ACHN (cell line): ENCODE data around the gene ATAD3B.
"Not testable (repeated sequence)": the region's sequence is repeated elsewhere in the genome, so short reads cannot be mapped to it uniquely, and the experiment has no call there.

Experiments used
- DNase-seq: peaks from one replicate; pipeline ENCODE4 v3.0.0-alpha.2; 2015
- in situ Hi-C: cut with HindIII; loops from 2 replicates; pipeline ENCODE4 v1.10.0; 2017; ENCODE audit warnings: low sequenced_read_pairs, low pct_ligation_motif_present, low pct_unique_long_range_greater_than_20kb

The ATAD3B gene

DNA sequence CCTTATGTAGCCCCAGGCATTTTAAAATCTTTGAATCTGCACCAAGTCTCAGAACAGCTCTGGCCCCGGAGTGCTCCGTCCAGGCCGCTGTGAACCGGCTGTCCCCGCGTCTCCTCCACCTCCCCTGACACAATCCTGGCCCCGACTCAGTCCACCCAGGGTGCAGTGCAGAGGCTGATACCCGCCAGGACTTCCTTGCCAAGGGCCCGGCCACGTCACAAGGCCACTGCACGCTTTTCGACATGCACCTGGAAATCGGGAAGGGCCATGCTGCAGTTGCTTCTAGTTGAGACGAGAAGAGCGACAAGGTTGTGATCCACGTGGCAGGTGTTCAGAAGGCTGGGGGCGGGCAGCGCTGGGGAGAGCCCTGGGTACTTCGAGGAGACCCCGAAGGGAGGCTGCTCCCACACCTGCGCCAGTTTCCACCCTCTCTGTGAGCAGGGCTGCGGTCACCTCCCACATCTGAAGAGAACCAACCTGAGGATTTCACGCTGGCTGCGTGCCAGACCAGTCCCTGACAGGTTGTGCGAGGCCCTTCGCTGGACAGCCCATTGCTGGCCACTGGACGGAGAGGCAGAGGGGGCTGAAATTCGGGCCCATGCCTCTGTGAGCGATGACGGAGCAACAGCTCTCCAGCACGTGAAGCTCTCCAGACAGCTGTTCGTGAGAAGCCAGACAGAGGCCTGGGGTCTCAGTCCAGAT lies 29.3 kb upstream of the ATAD3B start:
- in situ Hi-C loops: no loop called here
- DNase-seq: no peak

DNA sequence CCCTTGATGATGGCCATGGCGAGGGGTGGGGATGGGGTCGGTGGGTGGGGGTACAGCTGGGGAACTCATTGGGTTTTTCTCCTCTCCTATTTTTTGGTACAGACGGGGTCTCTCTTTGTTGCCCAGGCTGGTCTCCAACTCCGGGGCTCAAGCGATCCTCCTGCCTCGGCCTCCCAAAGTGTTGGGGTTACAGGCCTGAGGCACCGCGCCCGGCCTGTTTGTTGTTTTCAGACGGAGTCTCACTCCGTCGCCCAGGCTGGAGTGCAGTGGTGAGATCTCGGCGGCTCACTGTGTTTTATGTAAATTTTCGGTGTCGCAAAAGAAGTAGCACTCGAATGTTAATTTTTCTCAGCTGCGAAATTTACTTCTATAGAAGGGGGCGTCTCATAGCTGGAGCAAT lies 24.9 kb upstream of the ATAD3B start:
- DNase-seq, in situ Hi-C loops: not testable (repeated sequence)

DNA sequence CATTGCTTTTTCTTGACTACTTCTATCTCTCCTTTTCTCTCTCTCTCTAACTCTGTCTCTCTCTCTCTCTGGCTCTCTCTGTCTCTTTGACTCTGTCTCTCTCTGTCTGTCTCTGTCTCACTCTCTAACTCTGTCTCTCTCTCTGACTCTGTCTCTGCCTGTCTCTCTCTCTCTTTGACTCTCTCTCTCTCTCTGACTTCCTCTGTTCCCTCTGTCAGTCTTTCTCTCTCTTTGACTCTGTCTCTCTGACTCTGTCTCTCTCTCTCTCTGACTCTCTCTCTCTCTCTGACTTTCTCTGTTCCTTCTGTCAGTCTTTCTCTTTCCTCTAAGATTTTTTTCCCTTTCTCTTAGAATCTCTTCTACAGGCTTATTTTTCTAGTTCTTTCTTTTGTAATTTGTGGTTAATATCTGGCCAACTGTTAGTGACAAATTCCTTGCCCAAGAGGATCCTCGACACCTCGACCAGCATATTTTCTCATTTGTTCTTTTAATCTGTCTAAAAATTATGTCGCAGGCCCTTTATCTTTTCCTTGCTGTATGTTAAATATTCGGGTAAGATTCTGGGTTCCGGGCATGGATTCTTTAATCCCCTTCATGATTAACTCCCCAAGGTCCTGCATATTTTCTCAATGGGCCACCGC lies 22.3 kb upstream of the ATAD3B start, which contains the start of gene ATAD3C:
Gene ATAD3C (plus strand): TSS at position 591 of the 641 bp plus-strand sequence. CDS start 995 bp downstream, outside the sequence.
- no peak for DNase-seq
- in situ Hi-C loops: no loop called here

DNA sequence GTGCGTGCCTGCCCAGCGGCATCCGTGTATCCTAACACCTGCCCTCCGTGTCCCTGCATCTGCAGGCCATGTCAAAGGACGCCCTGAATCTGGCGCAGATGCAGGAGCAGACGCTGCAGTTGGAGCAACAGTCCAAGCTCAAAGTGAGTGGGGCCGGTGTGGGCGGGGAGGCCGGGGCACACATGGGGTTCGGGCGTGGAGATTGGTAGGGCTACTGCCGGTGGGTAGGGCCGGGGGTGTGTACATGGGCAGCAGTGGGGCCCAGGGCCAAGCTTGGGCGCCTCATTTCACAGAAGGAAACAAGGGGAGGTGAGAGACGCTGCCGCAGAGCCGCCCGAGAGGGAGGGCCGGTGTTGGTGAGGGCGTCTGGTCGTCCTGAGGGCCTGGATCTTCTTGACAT lies 20.9 kb upstream of the ATAD3B start:
- in situ Hi-C loops, DNase-seq: not testable (repeated sequence)

DNA sequence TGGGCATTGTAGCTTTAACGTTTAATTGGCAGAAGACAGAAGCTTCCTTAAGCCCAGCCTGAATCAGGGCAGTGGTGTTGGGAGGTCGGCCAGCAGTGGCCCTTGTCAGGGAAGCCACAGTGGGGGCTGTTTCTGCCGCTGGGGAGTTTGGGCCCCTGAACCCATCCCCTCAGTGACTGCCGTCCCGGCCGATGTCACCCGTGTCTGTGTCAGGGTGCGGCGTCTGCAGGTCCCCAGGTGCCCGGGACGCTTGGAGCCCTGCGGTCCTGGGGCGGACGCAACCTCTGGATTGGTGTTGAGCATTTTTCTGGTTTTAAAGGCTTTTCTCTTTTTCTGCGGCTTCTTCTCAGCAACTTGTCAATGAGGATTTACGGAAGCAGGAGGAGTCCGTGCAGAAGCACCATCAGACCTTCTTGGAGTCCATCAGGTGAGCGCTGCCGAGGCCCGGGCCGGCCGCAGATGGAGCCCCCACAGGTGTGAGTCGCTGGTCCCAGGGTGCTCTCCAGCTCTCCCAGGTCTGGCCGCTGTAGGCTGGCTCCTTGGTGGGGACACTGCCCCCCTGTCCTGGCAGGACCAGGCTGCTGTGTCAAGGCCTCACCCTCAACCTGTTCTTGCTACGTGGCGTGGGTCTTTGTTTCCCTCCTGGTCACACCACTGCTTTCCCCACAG lies 19.7 kb upstream of the ATAD3B start:
- DNase-seq: no peak
- in situ Hi-C loops: no loop called here

DNA sequence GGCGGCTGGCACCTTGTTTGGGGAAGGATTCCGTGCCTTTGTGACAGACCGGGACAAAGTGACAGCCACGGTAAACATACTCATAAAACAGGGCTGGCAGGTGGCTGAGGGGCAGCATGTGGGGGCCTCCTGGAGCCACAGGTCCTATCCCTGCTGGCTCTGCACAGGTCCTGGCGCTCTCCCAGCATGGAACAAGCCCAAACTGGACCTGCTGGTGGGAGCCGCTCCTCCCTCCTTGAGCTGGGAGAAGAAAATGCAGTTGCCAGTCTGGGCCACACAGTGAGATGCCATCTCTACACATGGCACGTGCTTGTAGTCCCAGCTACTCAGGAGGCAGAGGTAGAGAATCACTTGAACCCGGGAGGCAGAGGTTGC lies 19.2 kb upstream of the ATAD3B start:
- in situ Hi-C loops, DNase-seq: not testable (repeated sequence)

DNA sequence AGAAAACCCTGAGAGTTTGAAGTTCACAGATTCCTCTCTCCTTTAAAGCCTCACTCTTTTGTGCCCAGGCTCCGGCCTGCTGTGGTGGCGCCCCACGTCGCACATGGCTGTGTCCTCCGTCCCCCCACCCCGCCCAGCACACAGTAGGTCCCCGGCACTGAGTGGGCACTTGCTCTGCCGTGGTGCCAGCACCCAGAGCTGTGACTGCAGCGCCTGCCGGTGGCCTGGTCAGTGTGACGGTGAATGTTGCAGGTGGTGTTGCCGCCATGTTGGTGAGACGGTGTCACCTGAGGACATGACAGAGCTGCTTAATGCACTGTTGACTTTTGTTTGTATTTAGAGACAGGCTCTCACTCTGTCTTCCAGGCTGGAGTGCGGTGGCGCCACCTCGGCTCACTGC lies 18.7 kb upstream of the ATAD3B start:
- DNase-seq: no peak
- in situ Hi-C loops: no loop called here

DNA sequence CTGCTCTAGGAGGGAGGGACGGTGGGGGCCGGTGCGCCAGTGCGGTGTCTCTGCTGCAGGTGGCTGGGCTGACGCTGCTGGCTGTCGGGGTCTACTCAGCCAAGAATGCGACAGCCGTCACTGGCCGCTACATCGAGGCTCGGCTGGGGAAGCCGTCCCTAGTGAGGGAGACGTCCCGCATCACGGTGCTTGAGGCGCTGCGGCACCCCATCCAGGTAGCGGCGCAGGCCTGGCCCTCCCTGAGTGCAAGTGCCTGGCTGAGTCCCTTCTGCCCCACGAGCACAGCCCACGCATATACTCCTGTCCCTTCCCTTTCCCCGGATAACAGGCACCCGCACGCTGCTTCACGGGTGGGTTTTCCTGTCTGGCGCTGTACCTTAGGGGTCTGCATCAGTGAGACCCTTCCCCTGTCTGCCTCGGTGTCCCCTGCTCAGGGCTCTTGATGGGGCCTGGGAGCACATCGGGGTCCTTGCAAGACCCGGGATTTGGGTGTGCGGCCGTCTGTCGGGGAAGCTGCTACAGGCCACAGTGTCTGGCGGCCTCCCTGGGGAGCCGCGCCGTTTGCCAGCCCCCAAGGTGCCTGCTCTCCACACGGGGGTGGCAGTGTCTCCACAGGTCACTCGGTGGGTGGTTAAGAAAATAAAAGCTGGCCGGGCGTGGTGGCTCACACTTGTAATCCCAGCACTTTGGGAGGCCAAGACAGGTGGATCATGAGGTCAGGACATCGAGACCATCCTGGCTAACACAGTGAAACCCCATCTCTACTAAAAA lies 17.1 kb upstream of the ATAD3B start:
- DNase-seq, in situ Hi-C loops: not testable (repeated sequence)

DNA sequence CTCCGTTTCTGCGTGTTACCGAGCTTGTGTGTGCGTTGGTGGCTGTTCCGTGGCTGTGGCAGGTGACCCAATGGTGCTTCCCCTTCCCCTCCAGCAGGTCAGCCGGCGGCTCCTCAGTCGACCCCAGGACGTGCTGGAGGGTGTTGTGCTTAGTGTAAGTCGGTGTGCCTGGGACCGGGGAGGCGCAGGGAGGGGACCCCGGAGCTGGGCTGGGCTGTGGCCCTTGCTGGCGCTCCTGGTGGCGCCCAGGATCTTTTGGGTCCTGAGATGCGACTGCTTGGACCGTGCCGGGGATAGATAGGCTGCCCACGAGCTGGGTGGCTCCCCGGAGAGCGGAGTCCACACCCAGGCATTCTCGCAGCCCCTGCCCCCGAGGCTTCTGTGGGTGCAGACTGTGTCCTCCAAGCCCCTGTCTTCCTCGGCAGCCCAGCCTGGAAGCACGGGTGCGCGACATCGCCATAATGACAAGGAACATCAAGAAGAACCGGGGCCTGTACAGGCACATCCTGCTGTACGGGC lies 16.1 kb upstream of the ATAD3B start:
- no peak for DNase-seq
- in situ Hi-C loops: no loop called here

DNA sequence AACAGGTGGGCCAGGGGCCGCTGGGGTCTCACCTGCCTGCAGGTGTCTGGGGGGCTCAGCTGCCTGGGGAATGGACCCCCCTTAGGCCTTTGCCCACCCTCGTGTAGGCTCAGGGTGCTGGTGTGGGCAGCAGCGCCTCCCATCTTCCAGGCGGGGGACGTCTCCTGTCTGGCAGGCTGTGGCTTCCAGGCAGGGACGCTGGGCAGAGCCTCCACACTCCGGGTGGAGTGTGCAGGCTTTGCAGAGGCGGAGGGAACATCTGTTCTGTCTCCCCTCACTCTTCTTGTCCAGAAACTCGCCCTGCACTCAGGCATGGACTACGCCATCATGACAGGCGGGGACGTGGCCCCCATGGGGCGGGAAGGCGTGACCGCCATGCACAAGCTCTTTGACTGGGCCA lies 15.6 kb upstream of the ATAD3B start:
- DNase-seq, in situ Hi-C loops: not testable (repeated sequence)

DNA sequence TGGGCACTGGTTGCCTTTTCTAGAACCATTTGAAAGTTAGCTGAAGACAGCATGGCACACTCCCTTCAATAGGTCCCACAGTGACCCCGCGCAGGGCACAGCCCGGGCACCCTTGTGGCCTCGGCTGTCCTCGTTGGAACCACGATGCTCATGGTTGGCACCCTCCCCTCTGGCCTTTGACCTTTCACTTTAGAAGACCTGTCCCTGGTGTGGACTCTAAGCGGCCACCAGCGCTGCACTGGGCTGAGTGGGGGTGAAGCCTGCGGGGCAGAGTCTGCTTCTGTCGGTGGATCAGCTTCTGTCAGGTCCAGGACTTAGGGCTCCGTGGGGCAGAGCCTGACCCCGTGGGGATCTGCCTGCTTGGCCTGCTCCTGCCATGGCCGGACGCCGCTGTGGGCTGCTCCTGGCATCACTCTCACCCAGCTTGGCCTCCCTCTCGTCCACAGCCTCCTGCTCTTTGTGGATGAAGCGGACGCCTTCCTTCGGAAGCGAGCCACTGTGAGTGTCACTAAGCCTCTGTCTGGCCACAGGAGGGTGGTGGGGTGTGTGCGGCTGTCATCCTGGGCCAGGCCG lies 14.8 kb upstream of the ATAD3B start:
- in situ Hi-C loops, DNase-seq: not testable (repeated sequence)

DNA sequence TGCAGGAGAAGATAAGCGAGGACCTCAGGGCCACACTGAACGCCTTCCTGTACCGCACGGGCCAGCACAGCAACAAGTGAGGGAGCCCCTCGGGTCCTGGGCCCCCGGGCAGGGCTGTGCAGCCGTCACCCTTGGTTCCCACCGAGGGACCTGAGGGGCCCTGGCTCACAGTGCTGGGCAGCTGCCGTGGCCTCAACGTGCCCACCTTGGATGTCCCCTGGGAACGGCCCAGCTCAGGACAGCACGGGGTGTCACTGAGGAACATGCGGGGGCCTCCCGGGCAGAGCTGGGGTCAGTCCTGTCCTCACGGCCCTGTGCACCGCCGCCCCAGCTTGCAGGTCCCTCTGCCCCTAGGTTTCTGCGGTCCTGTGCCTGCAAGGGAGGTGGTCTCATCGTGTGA lies 12.4 kb upstream of the ATAD3B start:
- DNase-seq, in situ Hi-C loops: not testable (repeated sequence)

DNA sequence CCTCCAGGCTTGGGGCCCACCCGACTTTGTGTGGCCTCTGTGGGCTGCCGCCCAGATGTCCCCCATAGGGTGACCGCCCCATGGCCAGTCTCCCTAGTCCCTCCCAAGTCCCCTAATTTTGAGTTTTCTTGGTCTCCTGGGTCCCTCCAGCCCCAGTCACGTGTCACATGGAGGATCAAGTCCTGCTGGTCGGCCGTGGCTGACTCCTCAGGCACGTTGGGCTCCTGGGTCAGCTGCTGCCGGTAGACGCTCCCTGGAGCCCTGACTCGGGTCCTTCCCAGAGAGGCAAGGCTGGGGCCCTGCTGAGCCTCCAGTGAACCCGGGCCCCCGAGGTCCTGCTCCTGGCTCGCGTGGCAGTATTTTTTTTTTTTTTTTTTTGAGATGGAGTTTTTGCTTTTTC lies 11.9 kb upstream of the ATAD3B start:
- in situ Hi-C loops, DNase-seq: not testable (repeated sequence)

DNA sequence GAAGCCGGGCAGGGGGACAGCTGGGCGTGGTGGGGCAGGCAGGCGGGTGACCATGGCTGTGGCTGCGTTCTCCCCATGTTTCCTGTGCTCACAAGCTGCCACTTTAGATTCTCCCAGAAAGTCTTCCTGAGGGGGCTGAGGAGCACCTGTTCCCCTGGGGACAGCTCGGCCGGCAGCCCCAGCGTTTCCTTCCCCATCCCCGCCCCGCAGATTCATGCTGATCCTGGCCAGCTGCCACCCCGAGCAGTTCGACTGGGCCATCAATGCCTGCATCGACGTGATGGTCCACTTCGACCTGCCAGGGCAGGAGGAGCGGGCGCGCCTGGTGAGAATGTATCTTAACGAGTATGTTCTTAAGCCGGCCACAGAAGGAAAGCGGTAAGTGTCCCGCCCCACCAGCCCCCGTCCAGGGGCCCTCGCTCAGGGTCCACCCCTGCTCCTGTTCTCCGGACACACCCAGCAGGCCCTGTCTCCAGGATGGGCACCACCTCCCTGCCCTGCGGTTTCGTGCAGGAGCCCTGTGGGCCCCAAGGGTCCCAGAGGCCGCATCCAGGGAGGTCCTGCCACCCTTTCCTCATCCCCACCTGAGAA lies 10.9 kb upstream of the ATAD3B start:
- DNase-seq: no peak
- in situ Hi-C loops: no loop called here

DNA sequence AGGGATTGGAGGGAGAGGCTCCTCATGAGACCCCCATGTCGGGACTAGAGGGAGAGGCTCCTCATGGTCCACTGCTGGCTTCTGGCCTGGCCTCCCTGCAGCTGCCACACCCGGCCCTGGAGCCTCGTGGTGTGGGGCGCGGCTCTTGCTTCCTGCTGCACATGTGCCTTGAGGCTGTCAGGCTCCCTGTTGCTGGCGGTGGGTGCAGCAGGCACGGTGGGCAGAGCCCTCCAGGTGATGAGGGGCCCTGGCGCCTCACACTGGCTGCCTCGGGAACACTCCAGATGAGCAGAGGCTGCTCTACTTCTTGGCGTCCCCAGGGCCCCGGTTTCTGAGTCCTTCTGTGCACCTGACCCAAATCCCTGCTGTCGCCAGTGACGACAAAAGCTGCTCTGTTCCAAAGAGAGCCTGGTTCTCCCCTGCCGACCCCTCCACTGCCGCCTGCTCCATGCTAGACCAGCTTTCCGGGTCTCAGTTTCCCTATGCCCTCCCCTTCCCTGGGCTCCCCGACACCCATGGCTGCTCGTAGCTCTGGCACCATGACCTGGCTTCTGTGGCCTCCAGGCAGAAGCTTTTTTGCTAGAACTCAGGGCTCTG lies 9.7 kb upstream of the ATAD3B start:
- no peak for DNase-seq
- in situ Hi-C loops: no loop called here

DNA sequence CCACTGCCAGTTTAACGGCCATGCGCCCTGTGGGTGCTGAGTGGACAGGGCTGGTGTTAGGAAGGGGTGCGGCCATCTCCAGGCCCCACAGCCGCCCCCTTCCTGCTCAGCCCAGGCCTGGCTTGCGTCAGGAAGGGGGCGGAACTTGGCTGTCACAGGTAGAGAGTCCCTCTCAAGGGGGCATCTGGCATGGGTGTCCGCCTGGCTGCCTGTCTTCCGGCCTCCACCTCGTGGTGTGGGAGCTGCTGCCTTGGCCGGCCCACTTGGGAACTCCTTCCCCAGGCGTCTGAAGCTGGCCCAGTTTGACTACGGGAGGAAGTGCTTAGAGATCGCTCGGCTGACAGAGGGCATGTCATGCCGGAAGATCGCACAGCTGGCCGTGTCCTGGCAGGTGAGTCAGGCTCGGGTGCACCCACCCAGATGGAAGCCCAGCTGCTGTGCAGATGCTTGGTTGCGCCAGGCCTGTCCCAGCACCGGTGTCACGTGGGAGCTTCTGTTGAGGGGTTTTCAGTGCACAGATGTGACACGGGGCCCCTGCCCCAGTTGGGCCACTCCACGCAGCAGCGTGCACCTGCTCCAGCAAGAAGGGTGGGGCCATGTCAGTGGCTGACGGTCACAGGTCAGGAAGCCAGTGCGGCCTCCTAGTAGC lies 9.1 kb upstream of the ATAD3B start:
- no peak for DNase-seq
- in situ Hi-C loops: no loop called here

DNA sequence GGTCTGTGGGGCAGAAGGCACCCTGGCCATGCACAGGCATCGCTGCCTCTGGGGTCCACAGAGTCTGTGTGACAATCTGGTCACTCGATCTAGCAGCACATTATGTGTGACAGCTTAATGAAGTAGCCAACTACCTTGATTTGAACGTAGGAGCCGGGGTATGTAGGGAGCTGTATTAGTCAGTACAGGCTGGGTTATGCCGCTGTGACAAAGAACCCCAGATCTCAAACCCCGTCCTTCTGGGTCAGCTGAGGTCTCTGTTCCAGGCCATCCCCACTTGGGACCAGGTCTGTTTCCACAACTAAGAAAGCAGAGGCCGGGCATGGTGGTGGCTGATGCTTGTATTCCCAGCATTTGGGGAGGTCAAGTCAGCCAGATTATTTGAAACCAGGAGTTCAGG lies 8.3 kb upstream of the ATAD3B start:
- no peak for DNase-seq
- in situ Hi-C loops: no loop called here
